22Rv1 (cell line): ENCODE data around the gene SCUBE3.

Experiments used
- ZFX ChIP-seq: fragments of 450-650 bp; IDR thresholded peaks from 2 replicates; pipeline ENCODE4 v1.6.1; 2017; ENCODE audit warnings: antibody characterized with exemption, borderline replicate concordance
- TF ChIP-seq, protein P1 (sequence below): fragments of 450-650 bp; IDR thresholded peaks from 2 replicates; pipeline ENCODE4 v1.5.1; 2017; ENCODE audit warnings: mild to moderate bottlenecking

DNA sequence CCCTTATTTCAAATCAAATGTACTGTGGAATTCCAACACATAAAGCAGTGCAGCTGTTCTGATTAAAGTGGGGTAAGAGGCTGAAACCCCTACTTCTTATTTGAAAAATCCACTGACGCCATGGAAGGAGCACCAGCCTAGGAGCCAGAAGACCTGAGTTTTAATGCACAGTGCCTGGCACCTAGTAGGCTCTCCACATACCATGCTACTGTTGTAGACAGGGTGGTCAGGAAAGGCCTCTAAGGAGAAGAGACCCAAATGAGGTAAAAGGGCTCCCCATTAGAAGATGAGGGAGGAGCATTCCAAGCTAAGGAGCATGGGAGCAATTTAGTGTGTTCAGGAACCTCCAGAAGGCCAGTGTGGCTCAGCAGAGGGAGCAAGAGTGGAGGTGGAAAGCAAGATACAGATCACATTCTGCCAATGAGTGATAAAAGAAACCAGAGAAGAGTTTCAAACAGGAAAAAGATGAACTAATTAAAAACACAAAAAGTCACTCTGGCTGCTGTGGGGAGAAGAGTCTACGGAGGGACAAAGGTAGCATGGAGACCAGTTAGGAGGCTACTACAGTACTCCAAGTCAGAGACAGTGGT, 34.0 kb downstream of the SCUBE3 start:
- TF ChIP-seq, protein P1, sequence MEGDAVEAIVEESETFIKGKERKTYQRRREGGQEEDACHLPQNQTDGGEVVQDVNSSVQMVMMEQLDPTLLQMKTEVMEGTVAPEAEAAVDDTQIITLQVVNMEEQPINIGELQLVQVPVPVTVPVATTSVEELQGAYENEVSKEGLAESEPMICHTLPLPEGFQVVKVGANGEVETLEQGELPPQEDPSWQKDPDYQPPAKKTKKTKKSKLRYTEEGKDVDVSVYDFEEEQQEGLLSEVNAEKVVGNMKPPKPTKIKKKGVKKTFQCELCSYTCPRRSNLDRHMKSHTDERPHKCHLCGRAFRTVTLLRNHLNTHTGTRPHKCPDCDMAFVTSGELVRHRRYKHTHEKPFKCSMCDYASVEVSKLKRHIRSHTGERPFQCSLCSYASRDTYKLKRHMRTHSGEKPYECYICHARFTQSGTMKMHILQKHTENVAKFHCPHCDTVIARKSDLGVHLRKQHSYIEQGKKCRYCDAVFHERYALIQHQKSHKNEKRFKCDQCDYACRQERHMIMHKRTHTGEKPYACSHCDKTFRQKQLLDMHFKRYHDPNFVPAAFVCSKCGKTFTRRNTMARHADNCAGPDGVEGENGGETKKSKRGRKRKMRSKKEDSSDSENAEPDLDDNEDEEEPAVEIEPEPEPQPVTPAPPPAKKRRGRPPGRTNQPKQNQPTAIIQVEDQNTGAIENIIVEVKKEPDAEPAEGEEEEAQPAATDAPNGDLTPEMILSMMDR: no peak
- TF ChIP-seq ZFX: no peak
